ENCODE data around the gene CALHM4.

DNA sequence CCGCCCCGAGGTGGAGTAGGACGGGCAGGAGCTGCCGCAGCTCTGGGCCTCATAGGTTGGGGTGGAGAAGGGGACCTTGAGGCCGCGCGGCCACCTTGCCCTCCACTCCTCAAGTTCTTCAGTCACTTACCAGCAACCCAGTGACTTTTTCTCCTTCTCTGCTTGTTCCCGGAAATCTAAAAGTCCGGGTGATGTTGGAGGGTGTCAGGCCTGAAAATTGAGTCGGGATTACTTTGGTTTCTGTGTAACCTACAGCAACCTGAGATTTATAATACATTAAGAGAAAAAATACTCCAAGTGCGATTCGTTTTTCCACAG lies 18.1 kb downstream of the CALHM4 start:
- TF ChIP-seq, protein P1, sequence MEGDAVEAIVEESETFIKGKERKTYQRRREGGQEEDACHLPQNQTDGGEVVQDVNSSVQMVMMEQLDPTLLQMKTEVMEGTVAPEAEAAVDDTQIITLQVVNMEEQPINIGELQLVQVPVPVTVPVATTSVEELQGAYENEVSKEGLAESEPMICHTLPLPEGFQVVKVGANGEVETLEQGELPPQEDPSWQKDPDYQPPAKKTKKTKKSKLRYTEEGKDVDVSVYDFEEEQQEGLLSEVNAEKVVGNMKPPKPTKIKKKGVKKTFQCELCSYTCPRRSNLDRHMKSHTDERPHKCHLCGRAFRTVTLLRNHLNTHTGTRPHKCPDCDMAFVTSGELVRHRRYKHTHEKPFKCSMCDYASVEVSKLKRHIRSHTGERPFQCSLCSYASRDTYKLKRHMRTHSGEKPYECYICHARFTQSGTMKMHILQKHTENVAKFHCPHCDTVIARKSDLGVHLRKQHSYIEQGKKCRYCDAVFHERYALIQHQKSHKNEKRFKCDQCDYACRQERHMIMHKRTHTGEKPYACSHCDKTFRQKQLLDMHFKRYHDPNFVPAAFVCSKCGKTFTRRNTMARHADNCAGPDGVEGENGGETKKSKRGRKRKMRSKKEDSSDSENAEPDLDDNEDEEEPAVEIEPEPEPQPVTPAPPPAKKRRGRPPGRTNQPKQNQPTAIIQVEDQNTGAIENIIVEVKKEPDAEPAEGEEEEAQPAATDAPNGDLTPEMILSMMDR (IDR thresholded peaks at IDR 0.05) = no peak
- no peak for TF ChIP-seq POLR2A (IDR thresholded peaks at IDR 0.05)

All from esophagus squamous epithelium (tissue), 4 donors.